ENCODE results near the gene COL11A2. TPM values are rescaled to one million over a fixed set of nuclear protein-coding genes. Genes with fewer than 3 reads are reported as not detected.

Gene COL11A2
- polyA plus RNA-seq, 3 donors: 0.57 TPM; not detected in 2

DNA sequence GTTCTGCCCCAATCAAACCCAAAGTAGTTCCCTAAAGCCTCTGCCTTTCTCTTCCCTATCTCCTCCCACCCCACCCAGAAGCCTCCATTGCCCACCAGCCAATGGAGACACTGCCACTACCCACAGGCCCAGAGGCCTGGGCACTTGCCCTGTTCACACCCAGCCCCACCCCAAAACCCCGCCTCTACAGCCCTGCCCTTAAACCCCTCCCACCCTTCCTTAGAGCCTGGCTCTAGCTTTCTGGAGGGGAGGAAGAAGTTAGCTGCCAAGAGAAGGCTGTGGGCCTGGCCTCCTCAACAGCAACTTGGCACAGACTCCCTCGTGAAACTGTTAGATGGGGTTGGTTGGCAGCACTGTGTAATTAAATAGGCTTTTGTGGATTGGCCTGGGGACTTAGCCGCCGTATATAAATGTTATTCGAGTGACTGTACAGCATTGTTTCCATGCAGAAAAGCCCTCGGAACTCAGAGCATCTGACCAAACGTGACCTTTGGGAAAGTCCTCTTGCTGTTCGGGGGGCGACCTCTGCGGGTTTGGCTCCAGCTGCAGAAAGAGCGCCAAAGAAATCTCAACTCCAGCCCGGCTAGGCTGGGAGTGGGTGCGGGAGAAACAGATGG, 31.4 kb downstream of the COL11A2 start:
- peak overlapping the region; percentile 88 to 94 for H3K4me3 Mint-ChIP-seq
- no peaks in the 10 kb centered on the region for H3K9me3 ChIP-seq (replicated peaks in 1 of 2; ENCODE audit: control insufficient read depth in 1 of 2, insufficient read depth in 1 of 2, low read length in 2 of 2)
- no peaks in the 10 kb centered on the region for H3K9me3 Mint-ChIP-seq
- H3K36me3 Mint-ChIP-seq: no peaks in the 10 kb centered on the region
- H3K27ac ChIP-seq (ENCODE audit: low read depth in 1 of 2, low read length in 2 of 2): no peak overlapping the region
- peaks cover 17 to 24% of the 10 kb centered on the region in 2 donors for H3K4me1 ChIP-seq (ENCODE audit: control insufficient read depth in 1 of 2, insufficient read depth in 2 of 2, low read length in 2 of 2)
- 76% methylated on average over 10 of the region's 13 CpGs for WGBS (ENCODE audit: insufficient coverage)
- H3K9ac ChIP-seq (ENCODE audit: insufficient read depth, low read length, poor library complexity, severe bottlenecking): no peak overlapping the region
- no peaks in the 10 kb centered on the region for H3K79me2 ChIP-seq (ENCODE audit: insufficient read depth, low read length)
- peak overlapping the region; percentile 82 for H2AFZ ChIP-seq (ENCODE audit: insufficient read depth, low read depth, low read length, poor library complexity, severe bottlenecking)
- no peaks in the 10 kb centered on the region for H3K27me3 ChIP-seq (ENCODE audit: control insufficient read depth in 2 of 2, insufficient read depth in 2 of 2, low read length in 2 of 2)
- H3K4me1 Mint-ChIP-seq: peaks cover 23% of the 10 kb centered on the region
- peaks cover 11 to 16% (median 13%) of the 10 kb centered on the region in 3 donors for H3K27me3 Mint-ChIP-seq (ENCODE audit: low read depth in 3 of 3)
- no peaks in the 10 kb centered on the region for H3K36me3 ChIP-seq (replicated peaks in 1 of 2; ENCODE audit: control insufficient read depth in 1 of 2, insufficient read depth in 2 of 2, low read length in 2 of 2)
- peak; percentile 18 to 33 (median 30) for DNase-seq
- H3K4me3 ChIP-seq (replicated peaks in 1 of 3; ENCODE audit: low read depth in 2 of 3, low read length in 3 of 3): peak overlapping the region in 1 of 3 experiments; percentile 74
- peak overlapping the region in 4 of 7 donors; percentile 6 to 64 (median 36) for H3K27ac Mint-ChIP-seq
- peak overlapping the region; percentile 78 for H3K4me2 ChIP-seq (replicated peaks; ENCODE audit: extremely low read depth, low read length, poor library complexity, severe bottlenecking)
- intact Hi-C loops (cut with micrococcal nuclease): loop anchor here (5.0 to 10.0 kb wide), 2 partner anchors 84 to 86 kb away; no protein-coding TSS in a partner anchor
- TF ChIP-seq, protein P1, sequence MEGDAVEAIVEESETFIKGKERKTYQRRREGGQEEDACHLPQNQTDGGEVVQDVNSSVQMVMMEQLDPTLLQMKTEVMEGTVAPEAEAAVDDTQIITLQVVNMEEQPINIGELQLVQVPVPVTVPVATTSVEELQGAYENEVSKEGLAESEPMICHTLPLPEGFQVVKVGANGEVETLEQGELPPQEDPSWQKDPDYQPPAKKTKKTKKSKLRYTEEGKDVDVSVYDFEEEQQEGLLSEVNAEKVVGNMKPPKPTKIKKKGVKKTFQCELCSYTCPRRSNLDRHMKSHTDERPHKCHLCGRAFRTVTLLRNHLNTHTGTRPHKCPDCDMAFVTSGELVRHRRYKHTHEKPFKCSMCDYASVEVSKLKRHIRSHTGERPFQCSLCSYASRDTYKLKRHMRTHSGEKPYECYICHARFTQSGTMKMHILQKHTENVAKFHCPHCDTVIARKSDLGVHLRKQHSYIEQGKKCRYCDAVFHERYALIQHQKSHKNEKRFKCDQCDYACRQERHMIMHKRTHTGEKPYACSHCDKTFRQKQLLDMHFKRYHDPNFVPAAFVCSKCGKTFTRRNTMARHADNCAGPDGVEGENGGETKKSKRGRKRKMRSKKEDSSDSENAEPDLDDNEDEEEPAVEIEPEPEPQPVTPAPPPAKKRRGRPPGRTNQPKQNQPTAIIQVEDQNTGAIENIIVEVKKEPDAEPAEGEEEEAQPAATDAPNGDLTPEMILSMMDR (IDR thresholded peaks at IDR 0.05): no peak
- H4K20me1 ChIP-seq (ENCODE audit: insufficient read depth, low read length): no peaks in the 10 kb centered on the region

DNA sequence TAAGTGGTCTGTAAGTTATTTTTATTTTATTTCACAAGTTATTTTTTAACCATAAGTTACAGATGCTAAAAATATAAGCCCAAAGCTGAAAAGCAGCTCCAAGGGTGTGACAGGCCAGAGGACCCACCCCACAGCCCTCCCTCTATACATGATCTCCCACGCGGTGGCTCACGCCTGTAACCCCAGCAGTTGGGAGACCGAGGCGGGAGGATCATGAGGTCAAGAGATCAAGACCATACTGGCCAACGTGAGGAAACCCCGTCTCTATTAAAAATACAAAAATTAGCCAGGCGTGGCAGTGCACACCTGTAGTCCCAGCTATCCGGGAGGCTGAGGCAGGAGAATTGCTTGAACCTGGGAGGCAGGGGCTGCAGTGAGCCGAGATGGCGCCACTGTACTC, 32.2 kb downstream of the COL11A2 start:
- Histone ChIP-seq H3K27ac (ENCODE audit: low read depth in 1 of 2, low read length in 2 of 2) (no peak overlapping the region), H3K4me2 (replicated peaks; ENCODE audit: extremely low read depth, low read length, poor library complexity, severe bottlenecking) (no peak overlapping the region), H3K79me2 (ENCODE audit: insufficient read depth, low read length) (no peaks in the 10 kb centered on the region), H3K27me3 (ENCODE audit: control insufficient read depth in 2 of 2, insufficient read depth in 2 of 2, low read length in 2 of 2) (no peaks in the 10 kb centered on the region), H3K9ac (ENCODE audit: insufficient read depth, low read length, poor library complexity, severe bottlenecking) (no peak overlapping the region), H3K4me1 (ENCODE audit: control insufficient read depth in 1 of 2, insufficient read depth in 2 of 2, low read length in 2 of 2) (peaks cover 17 to 24% of the 10 kb centered on the region in 2 donors), H3K36me3 (replicated peaks in 1 of 2; ENCODE audit: control insufficient read depth in 1 of 2, insufficient read depth in 2 of 2, low read length in 2 of 2) (no peaks in the 10 kb centered on the region), H3K4me3 (replicated peaks in 1 of 3; ENCODE audit: low read depth in 2 of 3, low read length in 3 of 3) (no peak overlapping the region), H2AFZ (ENCODE audit: insufficient read depth, low read depth, low read length, poor library complexity, severe bottlenecking) (no peak overlapping the region), H3K9me3 (replicated peaks in 1 of 2; ENCODE audit: control insufficient read depth in 1 of 2, insufficient read depth in 1 of 2, low read length in 2 of 2) (no peaks in the 10 kb centered on the region), H4K20me1 (ENCODE audit: insufficient read depth, low read length) (no peaks in the 10 kb centered on the region)
- TF ChIP-seq, protein P1 (IDR thresholded peaks at IDR 0.05): no peak
- Mint-ChIP-seq H3K4me1 (peaks cover 23% of the 10 kb centered on the region), H3K27ac (no peak overlapping the region), H3K9me3 (no peaks in the 10 kb centered on the region), H3K36me3 (no peaks in the 10 kb centered on the region), H3K4me3 (no peak overlapping the region), H3K27me3 (ENCODE audit: low read depth in 3 of 3) (peaks cover 11 to 16% (median 13%) of the 10 kb centered on the region in 3 donors)
- intact Hi-C loops (cut with micrococcal nuclease): loop anchor here (5.0 to 10.0 kb wide), 2 partner anchors 85 to 87 kb away; no protein-coding TSS in a partner anchor
- DNase-seq: no peak
- 98% methylated on average over 9 of the region's 11 CpGs for WGBS (ENCODE audit: insufficient coverage)
